ENCODE data around the gene CFAP57.
"Not testable (repeated sequence)": the region's sequence is repeated elsewhere in the genome, so short reads cannot be mapped to it uniquely, and the experiment has no call there.

Gene CFAP57

GRCh38 chr1:43171876-43172526 is at the start of gene CFAP57, which contains the start of gene EBNA1BP2:
CFAP57 (plus strand) TSS chr1:43172330; CDS start chr1:43172754, 424 bp downstream.
EBNA1BP2 (minus strand) TSS chr1:43172290; CDS start chr1:43172118, 172 bp downstream.
- DNase-seq (ENCODE audit: low spot score) = peak; percentile 95

GRCh38 chr1:43123031-43123430 is 49.1 kb upstream of the CFAP57 start:
- DNase-seq (ENCODE audit: low spot score) = no peak

DNA sequence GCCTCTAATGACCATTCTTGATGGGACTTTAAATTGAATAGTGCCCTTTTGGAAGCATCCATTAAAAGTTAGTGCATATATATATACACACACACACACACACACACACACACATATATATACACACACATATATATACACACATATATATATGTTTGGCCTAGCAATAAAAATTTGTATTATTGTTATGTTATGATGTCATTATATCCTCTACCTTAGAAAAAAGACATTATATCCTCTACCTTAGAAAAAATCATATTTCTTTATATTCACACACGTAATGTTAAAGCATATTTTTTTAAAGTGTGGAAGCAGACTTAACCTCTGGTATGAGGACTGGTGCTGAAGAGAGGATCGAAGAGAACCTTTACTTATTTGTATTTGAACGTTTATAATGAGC is 43.3 kb upstream of the CFAP57 start:
- DNase-seq (ENCODE audit: low spot score) = no peak

- no peak for DNase-seq (ENCODE audit: low spot score)
These were observed 42.7 kb upstream of the CFAP57 start for GRCh38 chr1:43129426-43129825.

- DNase-seq (ENCODE audit: low spot score) = no peak
These were observed 38.1 kb upstream of the CFAP57 start for GRCh38 chr1:43134068-43134467.

GRCh38 chr1:43134640-43135039 is 37.5 kb upstream of the CFAP57 start:
- no peak for DNase-seq (ENCODE audit: low spot score)

GRCh38 chr1:43135857-43136781 is 36.0 kb upstream of the CFAP57 start:
- DNase-seq (ENCODE audit: low spot score) = no peak

- DNase-seq (ENCODE audit: low spot score) = no peak
These were observed 34.6 kb upstream of the CFAP57 start for GRCh38 chr1:43137445-43138052.

DNA sequence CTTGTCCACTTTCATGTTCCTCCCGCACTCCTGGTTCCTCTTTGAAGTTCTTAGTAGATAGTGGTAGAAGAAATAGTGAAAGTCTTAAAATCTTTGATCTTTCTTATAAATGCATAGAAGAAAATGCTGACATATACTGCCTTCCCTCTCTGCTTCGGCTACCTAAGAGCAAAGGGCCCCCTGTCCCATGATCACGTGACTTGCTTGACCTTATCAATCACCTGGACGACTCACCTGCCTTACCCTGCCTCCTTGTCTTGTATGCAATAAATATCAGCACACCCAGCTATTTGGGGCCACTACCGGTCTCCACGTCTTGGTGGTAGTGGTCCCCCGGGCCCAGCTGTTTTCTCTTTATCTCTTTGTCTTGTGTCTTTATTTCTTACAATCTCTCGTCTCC is 32.8 kb upstream of the CFAP57 start:
- not testable (repeated sequence) for DNase-seq (ENCODE audit: low spot score)

DNA sequence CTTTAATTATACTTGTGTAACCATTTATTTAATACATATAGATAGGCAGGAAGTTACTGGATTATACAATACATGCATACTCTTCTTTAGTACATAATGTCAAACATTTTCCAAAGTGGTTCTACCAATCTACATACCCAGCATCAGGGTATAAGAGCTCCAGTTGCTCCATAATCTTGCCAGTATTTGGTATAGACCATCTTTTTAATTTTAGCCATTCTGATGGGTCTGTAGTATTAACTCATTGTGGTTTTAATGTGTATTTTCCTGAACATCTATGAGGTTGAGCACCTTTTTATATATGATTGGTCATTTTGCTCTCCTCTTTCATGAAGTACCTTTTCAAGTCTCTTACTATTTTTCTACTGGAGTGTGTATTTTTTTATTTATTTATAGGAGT is 32.1 kb upstream of the CFAP57 start:
- DNase-seq (ENCODE audit: low spot score) = no peak

GRCh38 chr1:43140583-43140982 is 31.5 kb upstream of the CFAP57 start:
- DNase-seq (ENCODE audit: low spot score) = no peak

GRCh38 chr1:43143441-43143888 is 28.7 kb upstream of the CFAP57 start:
- DNase-seq (ENCODE audit: low spot score) = peak; percentile 12

GRCh38 chr1:43144237-43144636 is 27.9 kb upstream of the CFAP57 start:
- DNase-seq (ENCODE audit: low spot score) = no peak

- DNase-seq (ENCODE audit: low spot score) = no peak
These were observed 24.4 kb upstream of the CFAP57 start for GRCh38 chr1:43147625-43148327.

- DNase-seq (ENCODE audit: low spot score) = no peak
These were observed 22.2 kb upstream of the CFAP57 start for GRCh38 chr1:43149889-43150288.

DNA sequence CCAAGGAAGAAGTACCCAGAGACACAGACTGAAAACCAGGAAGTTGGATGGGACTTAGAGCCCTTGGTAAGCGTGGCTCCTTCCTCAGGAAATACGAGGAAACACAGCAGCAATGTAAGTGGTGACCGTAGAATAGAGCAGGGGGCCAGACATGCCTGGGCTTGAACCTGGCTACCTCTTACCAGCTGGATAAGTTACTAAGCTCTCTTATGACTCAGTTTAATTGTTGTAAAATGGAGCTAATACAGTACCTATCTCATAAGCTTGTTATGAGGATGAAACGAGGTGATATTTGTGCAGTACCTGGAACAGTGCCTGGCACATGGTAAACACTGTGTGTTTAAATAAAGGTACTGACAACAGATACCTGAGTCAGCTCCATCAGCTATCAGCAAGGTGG is 19.3 kb upstream of the CFAP57 start:
- no peak for DNase-seq (ENCODE audit: low spot score)

- no peak for DNase-seq (ENCODE audit: low spot score)
These were observed 18.7 kb upstream of the CFAP57 start for GRCh38 chr1:43153443-43153842.

DNA sequence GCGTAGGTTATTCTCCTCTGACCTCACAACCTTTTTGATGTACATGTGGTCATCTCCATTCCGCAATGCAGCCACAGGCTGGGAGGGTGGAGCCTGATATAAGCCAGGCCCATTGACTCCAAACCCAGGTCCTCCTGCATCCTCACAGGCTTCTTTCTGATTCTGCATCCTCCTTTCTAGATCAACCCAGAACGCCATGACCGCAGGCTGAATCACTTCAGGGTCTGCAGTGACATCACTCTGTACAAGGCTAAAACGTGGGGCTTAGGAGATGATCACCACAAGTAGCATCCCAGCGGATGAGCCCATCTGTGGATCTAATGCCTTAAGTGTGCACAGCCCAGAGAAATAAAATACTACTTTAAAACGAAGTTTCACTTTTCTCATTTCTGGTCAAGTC is 16.1 kb upstream of the CFAP57 start:
- peak; percentile 21 for DNase-seq (ENCODE audit: low spot score)

- DNase-seq (ENCODE audit: low spot score) = no peak
These were observed 7.0 kb upstream of the CFAP57 start for GRCh38 chr1:43165162-43165561.

DNA sequence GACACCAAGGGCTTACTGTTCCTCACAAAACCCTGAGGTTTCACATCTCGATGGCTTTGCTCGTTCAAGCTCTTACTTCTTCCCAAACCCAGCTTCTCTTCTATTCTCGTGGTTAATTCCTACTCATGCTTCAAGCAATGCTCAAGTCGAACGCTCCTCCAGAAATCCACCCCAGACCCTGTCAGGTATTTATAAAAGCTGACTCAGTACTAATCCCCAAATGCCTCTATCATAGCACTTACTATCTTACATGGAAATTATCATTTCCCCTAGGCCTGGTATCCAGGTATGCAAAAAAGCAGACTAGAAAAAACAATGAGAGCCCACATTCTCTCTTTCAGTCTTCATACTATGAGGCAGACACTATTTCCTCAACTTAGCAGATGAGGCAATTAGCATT is 6.4 kb upstream of the CFAP57 start:
- DNase-seq (ENCODE audit: low spot score) = no peak

GRCh38 chr1:43171312-43171875 is 736 bp upstream of the CFAP57 start:
- peak; percentile 30 for DNase-seq (ENCODE audit: low spot score)

GRCh38 chr1:43172527-43172972 is 420 bp downstream of the CFAP57 start:
- DNase-seq (ENCODE audit: low spot score) = peak; percentile 90
